ENCODE data around the gene ACSS2. TPM values are rescaled to one million over a fixed set of nuclear protein-coding genes. Genes with fewer than 3 reads are reported as not detected.

ACSS2 gene
- total and polyA plus RNA-seq, 2 donors from 2014 or later: 53.1 to 98.9 TPM

- TF ChIP-seq, protein P1, sequence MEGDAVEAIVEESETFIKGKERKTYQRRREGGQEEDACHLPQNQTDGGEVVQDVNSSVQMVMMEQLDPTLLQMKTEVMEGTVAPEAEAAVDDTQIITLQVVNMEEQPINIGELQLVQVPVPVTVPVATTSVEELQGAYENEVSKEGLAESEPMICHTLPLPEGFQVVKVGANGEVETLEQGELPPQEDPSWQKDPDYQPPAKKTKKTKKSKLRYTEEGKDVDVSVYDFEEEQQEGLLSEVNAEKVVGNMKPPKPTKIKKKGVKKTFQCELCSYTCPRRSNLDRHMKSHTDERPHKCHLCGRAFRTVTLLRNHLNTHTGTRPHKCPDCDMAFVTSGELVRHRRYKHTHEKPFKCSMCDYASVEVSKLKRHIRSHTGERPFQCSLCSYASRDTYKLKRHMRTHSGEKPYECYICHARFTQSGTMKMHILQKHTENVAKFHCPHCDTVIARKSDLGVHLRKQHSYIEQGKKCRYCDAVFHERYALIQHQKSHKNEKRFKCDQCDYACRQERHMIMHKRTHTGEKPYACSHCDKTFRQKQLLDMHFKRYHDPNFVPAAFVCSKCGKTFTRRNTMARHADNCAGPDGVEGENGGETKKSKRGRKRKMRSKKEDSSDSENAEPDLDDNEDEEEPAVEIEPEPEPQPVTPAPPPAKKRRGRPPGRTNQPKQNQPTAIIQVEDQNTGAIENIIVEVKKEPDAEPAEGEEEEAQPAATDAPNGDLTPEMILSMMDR (IDR thresholded peaks at IDR 0.05; ENCODE audit: borderline replicate concordance, extremely low read depth, insufficient read depth): no peak
- H3K36me3 ChIP-seq (ENCODE audit: control insufficient read depth in 2 of 3, insufficient read depth in 3 of 3, low read length in 3 of 3): no peaks in the 10 kb centered on the region
- no peak overlapping the region for H3K27ac ChIP-seq (ENCODE audit: low read depth in 2 of 2, low read length in 2 of 2)
- intact Hi-C loops (cut with DNase I): no loop called here
- no peak overlapping the region for H3K4me3 ChIP-seq (ENCODE audit: low read length in 3 of 3)
- H3K4me1 ChIP-seq (ENCODE audit: control insufficient read depth in 2 of 3, insufficient read depth in 2 of 3, low read depth in 1 of 3, low read length in 3 of 3): no peaks in the 10 kb centered on the region
- H3K27me3 ChIP-seq (ENCODE audit: control insufficient read depth, insufficient read depth, low read length): no peaks in the 10 kb centered on the region
- no peaks in the 10 kb centered on the region for H3K9me3 ChIP-seq (ENCODE audit: control insufficient read depth in 2 of 3, insufficient read depth in 1 of 3, low read length in 3 of 3)
- FAIRE-seq: no peak
- H3K9ac ChIP-seq (ENCODE audit: low read length in 3 of 3): no peak overlapping the region
- DNase-seq: no peak
Measured at GRCh38 chr20:34968042-34968775, 91.8 kb downstream of the ACSS2 start.

DNA sequence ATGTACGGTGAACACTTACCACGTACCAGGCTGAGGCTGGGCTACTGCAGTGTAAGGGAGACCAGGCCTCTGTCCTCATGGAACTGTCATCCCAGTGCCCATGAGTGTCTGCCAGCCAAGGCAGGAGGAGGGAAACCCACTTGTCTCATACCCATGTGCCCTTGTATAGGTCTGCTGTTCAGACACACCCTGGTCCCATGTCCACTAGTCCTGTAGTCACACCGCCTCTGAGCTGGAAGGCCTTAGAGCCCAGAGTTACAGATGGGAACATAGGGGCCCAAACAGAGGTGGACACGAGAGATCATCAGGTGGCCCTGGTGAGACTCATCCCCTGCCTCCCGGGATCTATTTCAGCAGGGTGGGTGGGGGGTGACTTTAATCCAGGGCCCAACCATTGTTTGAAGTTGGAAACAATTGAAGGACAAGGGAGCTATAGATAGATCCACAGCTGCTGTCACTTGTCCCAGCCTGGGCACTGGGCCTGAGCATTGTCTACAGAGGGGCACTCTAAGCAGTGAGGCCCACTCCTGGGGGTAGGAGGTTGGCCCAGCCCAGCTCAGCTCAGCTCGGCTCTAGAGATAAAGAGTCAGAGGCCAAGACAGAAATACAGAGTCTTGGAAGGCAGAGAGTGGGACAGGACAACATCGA is 93.9 kb downstream of the ACSS2 start:
- DNase-seq: no peak
- H3K9ac ChIP-seq (ENCODE audit: low read length in 3 of 3): no peak overlapping the region
- TF ChIP-seq, protein P1 (IDR thresholded peaks at IDR 0.05; ENCODE audit: borderline replicate concordance, extremely low read depth, insufficient read depth): no peak
- intact Hi-C loops (cut with DNase I): no loop called here
- no peak for FAIRE-seq
- H3K9me3 ChIP-seq (ENCODE audit: control insufficient read depth in 2 of 3, insufficient read depth in 1 of 3, low read length in 3 of 3): no peaks in the 10 kb centered on the region
- H3K36me3 ChIP-seq (ENCODE audit: control insufficient read depth in 2 of 3, insufficient read depth in 3 of 3, low read length in 3 of 3): no peaks in the 10 kb centered on the region
- H3K27ac ChIP-seq (ENCODE audit: low read depth in 2 of 2, low read length in 2 of 2): no peak overlapping the region
- no peak overlapping the region for H3K4me3 ChIP-seq (ENCODE audit: low read length in 3 of 3)
- no peaks in the 10 kb centered on the region for H3K27me3 ChIP-seq (ENCODE audit: control insufficient read depth, insufficient read depth, low read length)
- H3K4me1 ChIP-seq (ENCODE audit: control insufficient read depth in 2 of 3, insufficient read depth in 2 of 3, low read depth in 1 of 3, low read length in 3 of 3): no peaks in the 10 kb centered on the region

DNA sequence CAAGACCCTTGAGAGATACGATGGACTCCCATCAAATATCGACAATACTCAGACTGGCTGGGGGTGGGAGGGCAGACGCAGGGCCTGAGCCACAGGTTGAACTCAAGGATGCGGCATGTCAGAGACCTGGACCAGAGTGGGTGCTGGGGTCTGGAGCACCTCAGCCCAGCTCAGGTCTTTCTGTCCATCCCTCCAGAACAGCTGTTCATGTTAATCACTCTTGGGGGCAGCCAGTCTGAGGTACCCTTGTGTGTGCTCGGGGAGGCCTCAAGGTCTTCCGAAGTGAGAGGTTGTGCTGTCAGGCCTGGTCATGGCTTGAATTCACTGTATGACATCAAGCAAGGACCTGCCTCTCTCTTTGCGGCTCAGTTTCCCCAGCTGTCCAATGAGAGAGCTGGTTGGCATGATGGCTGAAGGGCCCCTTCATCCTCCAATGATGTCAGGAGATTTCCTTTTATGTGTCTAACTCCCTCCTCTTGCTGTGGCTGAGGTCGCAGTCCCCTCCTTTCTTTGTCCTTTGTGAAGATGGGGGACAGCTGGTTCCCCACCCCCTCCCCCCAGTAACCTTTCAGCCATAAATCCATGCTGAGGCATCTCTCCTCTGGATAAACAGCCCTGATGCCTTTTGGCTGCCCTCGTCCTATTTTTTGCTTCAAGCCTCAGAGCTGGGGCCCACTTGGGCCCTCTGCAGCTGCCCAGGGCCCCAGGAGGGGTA is 94.6 kb downstream of the ACSS2 start:
- Histone ChIP-seq H3K9ac (ENCODE audit: low read length in 3 of 3) (no peak overlapping the region), H3K27me3 (ENCODE audit: control insufficient read depth, insufficient read depth, low read length) (no peaks in the 10 kb centered on the region), H3K27ac (ENCODE audit: low read depth in 2 of 2, low read length in 2 of 2) (no peak overlapping the region), H3K4me1 (ENCODE audit: control insufficient read depth in 2 of 3, insufficient read depth in 2 of 3, low read depth in 1 of 3, low read length in 3 of 3) (no peaks in the 10 kb centered on the region), H3K36me3 (ENCODE audit: control insufficient read depth in 2 of 3, insufficient read depth in 3 of 3, low read length in 3 of 3) (no peaks in the 10 kb centered on the region), H3K9me3 (ENCODE audit: control insufficient read depth in 2 of 3, insufficient read depth in 1 of 3, low read length in 3 of 3) (no peaks in the 10 kb centered on the region), H3K4me3 (ENCODE audit: low read length in 3 of 3) (no peak overlapping the region)
- FAIRE-seq (no peak), DNase-seq (no peak)
- TF ChIP-seq, protein P1 (IDR thresholded peaks at IDR 0.05; ENCODE audit: borderline replicate concordance, extremely low read depth, insufficient read depth): no peak
- intact Hi-C loops (cut with DNase I): no loop called here
